HG03575 (cell line): ENCODE data around the gene HAAO.

Experiments used
- ATAC-seq: cut with Tn5 transposase; IDR thresholded peaks from one replicate; pipeline ENCODE4 v1.9.1; 2021; ENCODE audit not compliant: unreplicated experiment, insufficient number of reproducible peaks, low FRiP score; ENCODE audit errors: extremely low read depth

HAAO gene

GRCh38 chr2:42777883-42778805, 14.2 kb downstream of the HAAO start:
- no peak for ATAC-seq

- ATAC-seq, result no peak
Observed at GRCh38 chr2:42775810-42776209, 16.6 kb downstream of the HAAO start.

- ATAC-seq, result no peak
Observed at GRCh38 chr2:42775186-42775585, 17.2 kb downstream of the HAAO start.

- ATAC-seq, result no peak
Observed at GRCh38 chr2:42771546-42772153, 20.7 kb downstream of the HAAO start.

- no peak for ATAC-seq
Observed at GRCh38 chr2:42770288-42771131, 21.9 kb downstream of the HAAO start.

GRCh38 chr2:42769583-42770287, 22.6 kb downstream of the HAAO start:
- no peak for ATAC-seq

- no peak for ATAC-seq
Observed at GRCh38 chr2:42768706-42769256, 23.6 kb downstream of the HAAO start.

GRCh38 chr2:42767899-42768705, 24.3 kb downstream of the HAAO start:
- no peak for ATAC-seq

GRCh38 chr2:42767080-42767898, 25.1 kb downstream of the HAAO start:
- no peak for ATAC-seq

GRCh38 chr2:42765686-42766085, 26.7 kb downstream of the HAAO start:
- no peak for ATAC-seq

GRCh38 chr2:42764901-42765300, 27.5 kb downstream of the HAAO start:
- no peak for ATAC-seq

- no peak for ATAC-seq
Observed at GRCh38 chr2:42764096-42764495, 28.3 kb downstream of the HAAO start, which contains the start of gene OXER1. OXER1 (minus strand) TSS chr2:42764135; CDS start chr2:42764062, 73 bp downstream.

- ATAC-seq, result no peak
Observed at GRCh38 chr2:42762823-42763804, 29.3 kb downstream of the HAAO start.

GRCh38 chr2:42762155-42762554, 30.2 kb downstream of the HAAO start:
- ATAC-seq, result no peak

- ATAC-seq, result no peak
Observed at GRCh38 chr2:42761554-42761953, 30.8 kb downstream of the HAAO start.

- no peak for ATAC-seq
Observed at GRCh38 chr2:42758751-42759150, 33.6 kb downstream of the HAAO start.
